CD4-positive, CD25-positive, alpha-beta regulatory T cell (primary cell): ENCODE data around the gene SERPINA6. TPM values are rescaled to one million over a fixed set of nuclear protein-coding genes. Genes with fewer than 3 reads are reported as not detected.
"Not testable (repeated sequence)": the region's sequence is repeated elsewhere in the genome, so short reads cannot be mapped to it uniquely, and the experiment has no call there.

Experiments
- ATAC-seq, 2 donors: fragments of 150-1000 bp; cut with Tn5 transposase; one replicate each; pipeline ENCODE4 v1.10.0; 2021; ENCODE audit warnings: low read depth in 2 of 2, moderate number of reproducible peaks in 2 of 2, moderate library complexity in 1 of 2
- DNase-seq, 3 donors: peaks; one replicate each; pipeline versions ENCODE4 v3.0.0 to v3.0.0-alpha.2; 2012 to 2022; ENCODE audit warnings: mixed read lengths in 1 of 3
- H3K27ac ChIP-seq: one replicate; pipeline ENCODE4 v1.7.0; 2013; ENCODE audit warnings: mild to moderate bottlenecking, low read length; ENCODE audit not compliant: insufficient read depth, poor library complexity, severe bottlenecking
- H3K27me3 ChIP-seq: one replicate; pipeline ENCODE4 v1.7.0; 2013; ENCODE audit warnings: low read length; ENCODE audit not compliant: control insufficient read depth, insufficient read depth
- H3K36me3 ChIP-seq: one replicate; pipeline ENCODE4 v1.7.0; 2013; ENCODE audit warnings: mild to moderate bottlenecking, low read length, moderate library complexity; ENCODE audit not compliant: control insufficient read depth, insufficient read depth
- H3K4me1 ChIP-seq: 2 replicates; pipeline ENCODE4 v1.7.0; 2013; ENCODE audit warnings: mild to moderate bottlenecking, low read length; ENCODE audit not compliant: insufficient read depth, control insufficient read depth, poor library complexity, severe bottlenecking
- H3K4me3 ChIP-seq: one replicate; pipeline ENCODE4 v1.7.0; 2013; ENCODE audit warnings: low read depth, mild to moderate bottlenecking, low read length, moderate library complexity
- H3K9me3 ChIP-seq, 2 experiments: 1 replicate in 1 of 2; 2 replicates in 1 of 2; pipeline ENCODE4 v1.7.0; 2013; ENCODE audit warnings: low read length in 2 of 2, mild to moderate bottlenecking in 1 of 2, moderate library complexity in 1 of 2; ENCODE audit not compliant: control insufficient read depth in 2 of 2
- H3K27ac Mint-ChIP-seq, 3 donors: one replicate each; pipeline ENCODE4 v1.8.0; 2020 to 2022; ENCODE audit warnings: mild to moderate bottlenecking in 3 of 3, mixed read lengths in 3 of 3, moderate library complexity in 2 of 3
- H3K27me3 Mint-ChIP-seq: one replicate; pipeline ENCODE4 v1.8.0; 2022; ENCODE audit warnings: mild to moderate bottlenecking, mixed read lengths
- H3K36me3 Mint-ChIP-seq: one replicate; pipeline ENCODE4 v1.8.0; 2020; ENCODE audit warnings: mixed read lengths
- H3K4me1 Mint-ChIP-seq, 4 donors: one replicate each; pipeline ENCODE4 v1.8.0; 2020 to 2022; ENCODE audit warnings: mixed read lengths in 4 of 4, mild to moderate bottlenecking in 1 of 4
- H3K4me3 Mint-ChIP-seq, 4 donors: one replicate each; pipeline ENCODE4 v1.8.0; 2020 to 2022; ENCODE audit warnings: mild to moderate bottlenecking in 4 of 4, mixed read lengths in 4 of 4, moderate library complexity in 3 of 4
- H3K9me3 Mint-ChIP-seq, 7 donors: one replicate each; pipeline ENCODE4 v1.8.0; 2020 to 2022; ENCODE audit warnings: mixed read lengths in 7 of 7, mild to moderate bottlenecking in 3 of 7, moderate library complexity in 2 of 7
- polyA plus RNA-seq, 4 donors: library from polyadenylated mRNA; unstranded; fragments of 300-500 nt; fragmentation: Illumina TruSeq; gene quantifications; one replicate each; pipeline ENCODE4 v1.2.3, GENCODE V29; 2021
- total RNA-seq: library from RNA; stranded (reverse); gene quantifications from one replicate; pipeline ENCODE4 v1.2.3, GENCODE V29; 2022

Gene SERPINA6
- total and polyA plus RNA-seq, 5 donors from 2014 or later = not detected

DNA sequence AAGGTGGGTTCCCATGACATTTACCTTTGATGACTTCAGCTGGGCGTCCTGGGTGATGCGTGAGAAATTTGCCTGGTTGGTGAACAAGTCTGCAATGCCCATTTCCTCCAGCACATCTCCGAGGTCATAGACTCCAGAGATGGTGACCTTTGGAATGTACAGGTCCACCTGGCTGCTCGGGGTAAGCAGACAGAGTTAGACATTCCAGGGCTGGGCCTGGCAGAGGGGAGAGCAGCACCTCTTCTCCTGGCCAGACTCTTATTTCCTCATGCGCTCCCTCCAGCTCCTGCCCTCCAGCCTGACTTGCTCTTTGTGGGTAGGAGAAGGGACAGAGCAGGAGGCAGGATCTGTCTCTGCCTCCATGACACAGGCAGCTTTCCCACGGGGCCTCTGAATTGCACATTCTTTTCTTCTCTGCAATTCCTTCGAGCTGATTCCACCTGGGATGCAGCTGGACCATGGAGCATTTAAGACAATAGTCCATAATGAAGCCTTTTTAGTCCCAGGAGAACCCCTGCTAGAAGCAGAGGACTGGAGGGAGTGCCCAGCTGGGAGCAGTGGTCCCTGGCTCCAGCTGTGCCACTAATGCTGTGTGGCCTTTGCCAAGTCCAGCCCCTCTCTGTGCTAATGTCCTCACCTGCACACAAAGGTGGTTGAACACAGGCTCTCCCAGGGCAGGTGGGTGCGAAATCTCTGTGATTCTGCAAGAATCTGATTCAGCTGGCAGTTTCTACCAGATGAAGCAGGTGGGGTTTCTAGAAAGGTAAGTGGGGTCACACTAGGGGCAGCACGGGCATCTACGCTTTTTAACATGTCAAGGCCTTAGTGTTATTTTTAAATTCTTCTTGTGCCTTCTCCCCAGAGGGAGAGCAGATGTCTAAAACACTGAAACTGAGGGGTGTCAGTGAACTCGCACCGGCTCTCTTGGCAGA is 16.8 kb downstream of the SERPINA6 start:
- H3K9me3 ChIP-seq = peaks cover 2 to 5% of the 10 kb centered on the region in 2 experiments
- H3K27ac Mint-ChIP-seq = no peak overlapping the region
- H3K4me3 ChIP-seq = no peak overlapping the region
- ATAC-seq (no peak), DNase-seq (no peak)
- no peaks in the 10 kb centered on the region for H3K36me3 Mint-ChIP-seq
- no peaks in the 10 kb centered on the region for H3K4me1 ChIP-seq
- no peaks in the 10 kb centered on the region for H3K27me3 ChIP-seq
- H3K4me1 Mint-ChIP-seq = no peaks in the 10 kb centered on the region
- no peak overlapping the region for H3K4me3 Mint-ChIP-seq
- no peaks in the 10 kb centered on the region for H3K36me3 ChIP-seq
- no peaks in the 10 kb centered on the region for H3K27me3 Mint-ChIP-seq
- H3K9me3 Mint-ChIP-seq = peaks cover 0 to 24% (median 8%) of the 10 kb centered on the region in 7 donors
- no peak overlapping the region for H3K27ac ChIP-seq

DNA sequence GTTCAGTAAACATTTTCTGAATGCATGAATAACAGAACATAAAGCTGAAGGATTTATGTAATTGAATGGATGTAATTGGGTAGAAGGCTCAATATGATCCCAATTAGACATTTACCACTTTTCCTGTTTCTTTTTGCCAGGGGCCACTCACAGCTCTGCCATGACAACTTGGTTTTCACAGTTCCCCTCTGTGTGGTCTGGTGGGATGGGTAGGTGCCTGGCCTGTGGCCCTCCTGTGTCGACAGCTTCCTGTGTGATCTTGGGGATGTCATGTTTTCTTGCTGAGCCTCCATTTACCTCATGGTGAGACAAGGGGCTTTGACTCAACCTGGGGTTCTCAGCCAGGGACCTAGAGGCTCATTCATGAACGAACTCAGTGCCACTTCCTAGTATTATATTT is 17.5 kb downstream of the SERPINA6 start:
- H3K4me1 ChIP-seq = no peaks in the 10 kb centered on the region
- peaks cover 2 to 5% of the 10 kb centered on the region in 2 experiments for H3K9me3 ChIP-seq
- Mint-ChIP-seq H3K27ac (no peak overlapping the region), H3K4me3 (no peak overlapping the region), H3K27me3 (no peaks in the 10 kb centered on the region), H3K4me1 (no peaks in the 10 kb centered on the region), H3K36me3 (no peaks in the 10 kb centered on the region), H3K9me3 (peaks cover 0 to 24% (median 8%) of the 10 kb centered on the region in 7 donors)
- H3K27me3 ChIP-seq = no peaks in the 10 kb centered on the region
- DNase-seq = no peak
- no peak overlapping the region for H3K27ac ChIP-seq
- H3K36me3 ChIP-seq = no peaks in the 10 kb centered on the region
- H3K4me3 ChIP-seq = no peak overlapping the region
- ATAC-seq = no peak

DNA sequence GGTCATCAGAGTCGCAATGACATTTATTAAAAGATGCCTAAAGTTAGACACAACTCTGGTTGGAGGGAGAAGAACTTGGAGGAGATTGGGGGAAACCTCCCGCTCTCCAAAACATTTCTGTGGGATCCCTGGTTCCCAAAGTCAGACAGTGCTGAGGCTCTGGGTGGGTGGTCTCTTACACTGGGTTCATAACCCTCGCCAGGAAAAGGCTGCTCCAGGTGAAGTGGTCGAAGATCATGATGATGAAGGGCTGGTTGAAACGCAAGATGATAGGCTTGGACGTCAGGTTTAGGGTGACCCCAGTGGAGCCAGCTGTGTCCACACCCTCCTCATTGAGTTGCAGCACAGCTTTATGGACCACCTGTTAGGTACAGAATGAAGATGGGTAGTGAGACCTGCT is 18.9 kb downstream of the SERPINA6 start:
- ATAC-seq (no peak), DNase-seq (no peak)
- Histone ChIP-seq H3K36me3 (no peaks in the 10 kb centered on the region), H3K27me3 (no peaks in the 10 kb centered on the region), H3K9me3 (peaks cover 2 to 5% of the 10 kb centered on the region in 2 experiments), H3K4me3 (no peak overlapping the region), H3K4me1 (no peaks in the 10 kb centered on the region), H3K27ac (no peak overlapping the region)
- Mint-ChIP-seq H3K27me3 (no peaks in the 10 kb centered on the region), H3K4me3 (no peak overlapping the region), H3K9me3 (peaks cover 0 to 23% (median 8%) of the 10 kb centered on the region in 7 donors), H3K4me1 (no peaks in the 10 kb centered on the region), H3K27ac (no peak overlapping the region), H3K36me3 (no peaks in the 10 kb centered on the region)

DNA sequence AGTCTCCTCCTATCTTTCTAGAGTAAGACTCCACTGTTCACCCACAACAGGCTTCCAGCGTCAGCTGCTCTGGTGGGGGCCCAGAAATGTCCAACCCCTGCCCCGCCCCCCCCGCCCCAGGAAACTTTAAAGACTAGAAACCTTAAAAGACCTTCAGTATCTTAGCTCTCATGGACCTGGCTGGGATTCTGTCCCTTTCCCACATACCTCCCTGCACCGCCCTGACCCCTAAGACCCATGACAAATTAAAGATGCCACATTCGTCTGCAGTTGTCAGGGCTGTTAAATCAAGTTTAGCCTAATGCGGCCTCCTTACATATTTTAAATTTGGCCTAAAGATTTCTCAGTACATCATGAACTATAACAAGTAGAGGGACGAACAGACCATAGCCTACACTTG is 20.0 kb downstream of the SERPINA6 start:
- Mint-ChIP-seq H3K27me3 (no peaks in the 10 kb centered on the region), H3K9me3 (peaks cover 0 to 13% (median 5%) of the 10 kb centered on the region in 7 donors), H3K36me3 (no peaks in the 10 kb centered on the region), H3K4me3 (no peak overlapping the region), H3K27ac (no peak overlapping the region), H3K4me1 (no peaks in the 10 kb centered on the region)
- Histone ChIP-seq H3K27me3 (no peaks in the 10 kb centered on the region), H3K4me3 (no peak overlapping the region), H3K9me3 (peaks cover 2 to 5% of the 10 kb centered on the region in 2 experiments), H3K4me1 (no peaks in the 10 kb centered on the region), H3K36me3 (no peaks in the 10 kb centered on the region), H3K27ac (no peak overlapping the region)
- no peak for DNase-seq
- ATAC-seq = no peak

DNA sequence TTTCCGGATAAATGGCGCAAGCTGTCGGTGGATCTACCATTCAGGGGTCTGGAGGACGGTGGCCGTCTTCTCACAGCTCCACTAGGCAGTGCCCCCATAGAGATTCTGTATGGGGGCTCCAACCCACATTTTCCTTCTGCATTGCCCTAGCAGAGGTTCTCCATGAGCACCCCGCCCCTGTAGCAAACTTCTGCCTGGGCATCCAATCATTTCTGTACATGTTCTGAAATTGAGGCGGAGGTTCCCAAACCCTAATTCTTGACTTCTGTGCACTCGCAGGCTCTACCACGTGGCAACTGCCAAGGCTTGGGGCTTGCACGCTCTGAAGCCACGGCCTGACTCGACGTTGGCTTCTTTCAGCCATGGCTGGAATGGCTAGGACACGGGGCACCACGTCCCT is 25.0 kb downstream of the SERPINA6 start:
- no peak overlapping the region for H3K4me3 ChIP-seq
- no peak for DNase-seq
- H3K4me3 Mint-ChIP-seq = no peak overlapping the region

DNA sequence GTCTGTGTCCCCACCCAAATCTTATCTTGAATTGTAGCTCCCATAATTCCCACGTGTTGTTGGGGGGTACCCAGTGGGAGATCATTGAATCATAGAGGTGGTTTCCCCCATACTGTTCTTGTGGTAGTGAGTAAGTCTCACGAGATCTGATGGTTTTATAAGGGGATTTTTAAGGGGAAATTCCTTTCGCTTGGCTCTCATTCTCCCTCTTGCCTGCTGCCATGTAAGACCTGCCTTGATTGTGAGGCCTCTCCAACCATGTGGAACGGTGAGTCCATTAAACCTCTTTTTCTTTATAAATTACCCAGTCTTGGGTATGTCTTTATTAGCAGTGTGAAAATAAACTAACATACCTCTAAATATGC is 27.0 kb downstream of the SERPINA6 start:
- H3K27ac Mint-ChIP-seq, H3K4me1 ChIP-seq, H3K4me3 ChIP-seq, H3K27me3 Mint-ChIP-seq, H3K4me3 Mint-ChIP-seq, H3K9me3 Mint-ChIP-seq, H3K27me3 ChIP-seq, H3K36me3 Mint-ChIP-seq, DNase-seq, H3K4me1 Mint-ChIP-seq, H3K36me3 ChIP-seq, H3K9me3 ChIP-seq, H3K27ac ChIP-seq, ATAC-seq: not testable (repeated sequence)

More for the DNA sequence above, 25.0 kb downstream of the SERPINA6 start:
- Mint-ChIP-seq H3K9me3 (peaks cover 0 to 3% (median 0%) of the 10 kb centered on the region in 7 donors), H3K27ac (no peak overlapping the region), H3K36me3 (no peaks in the 10 kb centered on the region), H3K27me3 (peaks cover 4% of the 10 kb centered on the region), H3K4me1 (no peaks in the 10 kb centered on the region)
- Histone ChIP-seq H3K36me3 (no peaks in the 10 kb centered on the region), H3K4me1 (no peaks in the 10 kb centered on the region), H3K27me3 (no peaks in the 10 kb centered on the region), H3K27ac (no peak overlapping the region), H3K9me3 (no peaks in the 10 kb centered on the region)
- ATAC-seq = no peak

DNA sequence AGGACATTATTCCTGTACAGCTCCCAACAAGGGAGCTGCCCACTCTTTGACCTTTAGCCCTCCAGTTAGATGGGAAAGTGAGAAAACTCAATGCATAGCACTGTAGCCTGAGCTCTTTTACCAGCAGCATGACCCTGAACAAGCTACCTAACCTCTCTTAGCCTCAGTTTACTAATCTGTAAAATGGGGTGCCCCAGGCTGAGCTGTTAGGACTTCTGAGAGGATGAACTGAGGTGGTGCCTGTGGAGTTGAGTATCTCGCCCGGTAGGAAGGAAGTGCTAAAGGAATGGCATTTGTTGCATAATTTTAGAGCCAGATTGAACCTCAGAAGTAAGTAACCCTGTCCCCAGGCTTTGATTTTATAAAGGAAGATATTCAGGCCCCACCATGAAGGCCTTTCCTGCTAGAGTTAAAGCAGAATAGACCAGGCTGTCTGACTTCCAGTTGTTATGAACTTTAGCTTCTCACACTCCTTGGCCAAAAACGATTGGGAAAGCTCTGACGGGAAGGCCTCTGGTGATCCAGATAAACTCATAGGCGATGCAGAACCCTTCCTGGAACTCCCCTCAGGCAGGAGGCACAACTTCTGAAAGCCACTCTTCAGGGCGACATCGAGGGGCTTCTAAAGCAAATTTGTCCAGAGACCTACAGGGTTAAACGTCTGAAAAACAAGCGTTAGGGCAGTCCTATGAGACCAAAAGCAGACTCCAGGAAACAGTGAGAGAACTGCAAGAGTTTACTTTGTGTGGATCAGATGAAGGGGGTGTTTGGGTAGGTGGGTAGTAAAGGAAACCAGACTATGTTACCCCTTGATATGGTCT is 27.6 kb downstream of the SERPINA6 start:
- no peak overlapping the region for H3K4me3 ChIP-seq
- H3K36me3 Mint-ChIP-seq = no peaks in the 10 kb centered on the region
- H3K4me1 ChIP-seq = no peaks in the 10 kb centered on the region
- no peak overlapping the region for H3K27ac Mint-ChIP-seq
- no peaks in the 10 kb centered on the region for H3K9me3 ChIP-seq
- H3K36me3 ChIP-seq = no peaks in the 10 kb centered on the region
- peaks cover 0 to 3% (median 0%) of the 10 kb centered on the region in 7 donors for H3K9me3 Mint-ChIP-seq
- peaks cover 4% of the 10 kb centered on the region for H3K27me3 Mint-ChIP-seq
- ATAC-seq = no peak
- no peak overlapping the region for H3K4me3 Mint-ChIP-seq
- DNase-seq = no peak
- no peaks in the 10 kb centered on the region for H3K4me1 Mint-ChIP-seq
- no peak overlapping the region for H3K27ac ChIP-seq
- H3K27me3 ChIP-seq = no peaks in the 10 kb centered on the region
